Esophagus muscularis mucosa (tissue), 3 donors: Measurements from ENCODE around the gene CHSY3.

ENCODE experiments used
- CTCF ChIP-seq, 3 experiments: fragments of 200-600 bp in 2 of 3; fragments of 450-650 bp in 1 of 3; sonication (generic) in 2 of 3; IDR thresholded peaks; one replicate each; pipeline ENCODE4 v1.5.1; 2017 to 2019; ENCODE audit warnings: antibody characterized with exemption in 3 of 3, mild to moderate bottlenecking in 2 of 3, moderate library complexity in 1 of 3
- POLR2A ChIP-seq: fragments of 450-650 bp; IDR thresholded peaks from one replicate; pipeline ENCODE4 v1.6.1; 2017; ENCODE audit warnings: antibody characterized with exemption, moderate library complexity, mild to moderate bottlenecking, low read depth

- no peak for TF ChIP-seq CTCF (IDR thresholded peaks at IDR 0.05)
- no peak for TF ChIP-seq POLR2A
These were observed 117.6 kb downstream of the CHSY3 start for GRCh38 chr5:130021876-130022275.
